Uterus (tissue), 2 donors: Measurements from ENCODE around the gene AUTS2.

ENCODE experiments used
- CTCF ChIP-seq, 4 experiments: fragments of 200-600 bp in 2 of 4; fragments of 450-650 bp in 2 of 4; sonication (generic) in 2 of 4; IDR thresholded peaks; one replicate each; pipeline ENCODE4 v1.5.1; 2016 to 2019; ENCODE audit warnings: antibody characterized with exemption in 4 of 4, mild to moderate bottlenecking in 2 of 4, moderate library complexity in 1 of 4
- POLR2A ChIP-seq, 2 donors: fragments of 450-650 bp; IDR thresholded peaks; one replicate each; pipeline ENCODE4 v1.6.1; 2016; ENCODE audit warnings: antibody characterized with exemption in 2 of 2, mild to moderate bottlenecking in 1 of 2, moderate library complexity in 1 of 2

- TF ChIP-seq CTCF (IDR thresholded peaks at IDR 0.05) = no peak
- TF ChIP-seq POLR2A (IDR thresholded peaks at IDR 0.05) = no peak
Measured at GRCh38 chr7:70056363-70056762, 458.1 kb downstream of the AUTS2 start.
